DMS153 treated with DMSO at 0.1 percent for 48 hours (cell line): ENCODE measurements around the gene CCDC32.

Experiments used
- DNase-seq: peaks from one replicate; lab custom pipeline; 2025; ENCODE audit not compliant: unreplicated experiment; lab: John Stamatoyannopoulos, UW

Gene CCDC32

DNA sequence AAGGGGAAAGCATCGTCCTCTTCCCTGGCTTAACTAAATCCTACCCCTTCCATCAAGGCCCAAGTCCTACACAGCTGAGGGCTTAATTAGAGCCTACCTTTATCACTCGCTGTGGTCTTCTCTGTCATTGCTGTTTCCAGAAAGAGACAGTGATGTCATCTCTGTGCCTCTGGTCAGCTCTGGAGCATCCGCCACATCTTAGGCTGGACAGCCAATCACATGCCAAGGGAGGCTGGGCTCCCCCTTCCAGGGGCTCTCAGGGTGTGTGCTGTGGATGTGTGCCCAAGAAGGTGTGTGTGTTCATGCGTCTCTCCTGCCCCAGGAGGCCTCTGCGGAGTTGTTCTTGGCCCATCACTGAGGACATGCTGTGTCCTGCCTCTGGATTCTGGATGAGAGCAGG lies 51.2 kb downstream of the CCDC32 start:
- no peak for DNase-seq

DNA sequence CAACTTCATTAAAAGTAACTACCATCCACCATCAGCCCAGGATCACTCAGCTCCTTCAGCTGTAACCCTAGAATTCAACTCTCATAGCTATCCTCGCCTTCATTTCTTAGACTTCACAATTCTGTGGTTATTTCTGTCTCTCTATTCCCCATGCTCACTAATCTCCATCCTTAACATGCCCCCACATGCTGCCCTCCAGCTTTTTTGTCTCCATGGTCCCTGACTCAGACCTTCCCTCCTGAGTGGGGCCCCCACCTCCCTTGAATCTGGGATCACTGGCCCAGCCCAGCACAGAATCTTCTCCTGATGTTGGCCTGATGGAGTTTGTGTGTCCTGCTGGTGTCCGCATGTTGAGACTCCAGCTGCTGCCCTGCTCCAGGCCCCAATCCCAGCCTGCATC lies 52.4 kb downstream of the CCDC32 start:
- no peak for DNase-seq

DNA sequence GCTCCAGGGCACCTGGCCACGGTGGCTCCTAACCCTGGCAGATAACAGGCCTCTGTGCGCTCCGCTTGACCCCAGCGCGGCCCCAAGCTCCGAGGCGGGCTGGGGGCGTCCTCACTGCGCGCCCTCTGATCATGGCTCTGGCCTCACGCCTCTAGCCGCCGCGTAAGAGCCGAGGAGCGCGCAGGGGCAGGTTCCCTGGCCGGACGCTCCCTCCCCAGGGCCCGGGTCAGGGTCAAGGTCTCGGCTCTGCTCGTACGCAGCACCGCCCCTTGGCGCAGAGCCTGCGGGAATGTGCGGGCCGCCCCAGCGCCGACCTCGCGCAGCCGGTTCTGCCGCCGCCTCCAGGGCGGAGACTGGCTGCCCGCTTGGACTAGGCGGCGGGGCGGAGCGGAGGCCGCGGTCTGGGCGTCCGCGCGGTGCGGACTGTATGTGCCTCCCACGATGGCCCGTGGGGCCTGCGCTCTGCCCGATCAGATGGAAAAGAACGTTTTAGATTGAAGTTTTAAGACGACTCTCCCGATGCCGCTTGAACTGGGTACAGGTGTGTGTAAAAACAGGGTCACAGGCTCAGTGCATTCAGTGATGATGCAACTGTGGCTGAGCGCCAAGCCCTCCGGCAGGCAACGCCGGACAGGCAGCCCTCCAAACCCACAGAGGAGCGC lies 53.2 kb downstream of the CCDC32 start:
- no peak for DNase-seq

DNA sequence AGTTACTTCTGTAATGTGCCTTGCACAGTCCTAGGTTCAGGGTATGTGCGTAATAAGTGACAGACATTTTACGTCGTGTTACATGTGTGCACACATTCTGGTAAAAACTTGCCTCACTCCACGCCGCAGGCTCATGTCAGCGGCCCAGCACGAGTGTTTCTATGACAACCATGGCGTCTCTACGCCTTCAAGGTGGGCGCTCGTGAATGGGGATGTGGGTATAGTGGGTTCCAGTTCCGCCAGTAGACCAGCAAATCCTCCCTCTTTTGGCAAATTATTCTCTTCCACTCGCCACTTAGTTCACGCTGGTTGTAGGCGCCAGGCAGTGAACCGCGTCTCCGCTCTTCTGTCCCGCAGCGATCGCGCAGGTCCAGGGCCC lies 53.8 kb downstream of the CCDC32 start:
- DNase-seq: no peak

DNA sequence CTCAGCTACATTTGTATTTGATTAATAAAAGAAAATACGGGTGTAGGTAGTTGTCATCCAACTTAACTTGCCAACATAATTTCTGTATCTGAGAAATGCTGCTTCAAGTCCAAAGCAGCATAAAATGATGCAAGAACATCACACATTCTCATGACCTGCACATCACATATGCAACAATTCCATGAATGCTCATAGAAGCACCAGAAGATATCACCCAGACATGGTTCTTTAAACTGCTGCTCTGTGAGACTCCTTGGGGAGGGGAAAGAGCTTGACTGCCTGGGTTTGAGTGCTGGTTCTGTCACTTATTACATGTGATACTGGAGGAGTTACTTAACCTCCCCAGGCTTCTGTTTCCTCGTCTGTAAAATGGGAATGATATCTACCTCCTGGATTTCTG lies 54.6 kb downstream of the CCDC32 start:
- no peak for DNase-seq

DNA sequence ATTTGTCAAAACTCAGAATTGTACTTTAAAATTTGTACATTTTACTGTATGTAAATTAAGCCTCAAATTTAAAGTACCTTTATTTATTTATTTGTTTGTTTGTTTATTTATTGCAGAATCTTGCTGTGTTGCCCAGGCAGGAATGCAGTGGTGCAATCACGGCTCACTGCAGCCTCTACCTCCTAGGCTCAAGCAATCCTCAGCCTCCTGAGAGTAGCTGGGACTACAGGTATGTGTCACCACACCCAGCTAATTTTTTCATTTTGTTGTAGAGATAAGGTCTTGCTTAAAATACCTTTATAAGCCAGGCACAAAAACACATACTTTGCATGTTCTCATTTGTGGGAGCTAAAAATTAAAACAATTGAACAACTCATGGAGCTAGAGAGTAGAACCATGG lies 56.6 kb downstream of the CCDC32 start:
- DNase-seq: no peak

DNA sequence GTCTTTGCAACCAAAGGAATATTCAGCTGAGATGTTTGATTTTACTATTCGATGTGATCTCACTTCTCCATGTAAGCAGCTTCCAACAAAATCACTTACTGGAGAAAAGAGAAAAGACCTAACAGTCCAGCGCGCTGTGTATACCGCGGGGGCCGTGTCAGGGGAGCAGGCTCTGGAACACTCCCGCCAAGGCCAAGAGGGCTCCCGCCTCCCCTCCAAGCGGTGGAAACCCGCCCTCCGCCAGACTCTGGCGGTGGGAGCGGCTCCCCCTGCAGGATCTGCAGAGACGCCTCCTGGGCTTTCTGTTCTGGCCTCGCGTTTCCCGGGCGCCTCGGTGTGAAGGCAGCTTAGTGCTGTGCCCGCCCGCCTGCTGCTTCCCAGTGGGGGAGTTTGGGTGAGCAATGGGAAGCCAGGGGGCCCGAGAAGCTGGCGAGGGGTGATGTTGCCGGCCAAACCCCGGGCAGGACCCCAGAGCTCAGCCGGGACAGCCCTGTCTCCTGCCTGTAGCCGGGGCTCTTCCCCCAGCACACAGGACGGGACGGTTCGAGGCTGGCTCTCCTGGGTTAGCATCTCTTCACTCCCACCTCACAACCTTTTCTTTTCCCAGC lies 57.8 kb downstream of the CCDC32 start:
- DNase-seq: no peak
